ENCODE data around the gene TMEM123.

TMEM123 gene, protein sequence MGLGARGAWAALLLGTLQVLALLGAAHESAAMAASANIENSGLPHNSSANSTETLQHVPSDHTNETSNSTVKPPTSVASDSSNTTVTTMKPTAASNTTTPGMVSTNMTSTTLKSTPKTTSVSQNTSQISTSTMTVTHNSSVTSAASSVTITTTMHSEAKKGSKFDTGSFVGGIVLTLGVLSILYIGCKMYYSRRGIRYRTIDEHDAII

DNA sequence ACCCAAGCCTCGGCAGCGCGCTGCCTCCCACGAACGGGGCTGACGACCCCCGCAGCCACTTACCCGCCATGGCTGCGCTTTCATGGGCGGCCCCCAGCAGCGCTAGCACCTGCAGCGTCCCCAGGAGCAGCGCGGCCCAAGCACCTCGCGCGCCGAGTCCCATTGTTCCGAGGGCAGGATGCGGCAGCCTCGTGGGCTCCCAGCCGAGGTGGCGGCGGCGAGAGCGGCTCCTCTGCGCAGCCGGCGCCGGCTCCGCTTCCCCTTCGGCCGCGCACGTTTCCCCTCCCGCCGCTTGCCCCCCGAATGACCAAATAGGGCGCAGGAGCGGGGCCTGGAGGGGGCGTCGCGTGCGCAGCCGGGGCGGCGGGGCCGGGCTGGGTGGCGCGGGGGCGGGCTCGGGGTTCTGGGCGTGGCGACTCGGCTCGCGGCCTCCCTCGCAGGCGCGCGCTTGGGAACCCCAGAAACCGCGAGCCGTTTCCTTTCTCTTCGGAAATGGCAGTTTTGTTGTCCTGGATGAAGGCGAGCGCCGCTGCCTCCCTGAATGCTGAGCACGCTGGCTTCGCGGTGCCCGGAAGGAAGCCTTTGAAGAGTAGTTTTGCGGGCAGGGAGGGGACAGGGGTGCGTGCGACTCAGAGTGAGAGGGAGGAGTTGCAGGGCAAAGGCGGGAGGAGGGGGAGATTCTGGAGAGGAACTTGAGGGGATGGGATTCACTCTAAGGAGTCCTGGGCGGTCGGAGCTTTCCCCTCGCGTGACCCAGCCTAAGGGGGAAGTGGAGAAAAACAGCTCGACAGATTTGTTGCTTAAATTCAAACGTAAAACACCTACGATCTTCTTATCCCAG, at the start of gene TMEM123:
TMEM123 (minus strand) TSS at position 305 of the 841 bp plus-strand sequence; CDS start at position 163, 142 bp downstream.
- peak; percentile 94 for DNase-seq

- no peak for DNase-seq
Measured at GRCh38 chr11:102500829-102501228, 48.3 kb upstream of the TMEM123 start.

- DNase-seq: no peak
Measured at GRCh38 chr11:102499931-102500330, 47.4 kb upstream of the TMEM123 start.

- no peak for DNase-seq
Measured at GRCh38 chr11:102499151-102499550, 46.6 kb upstream of the TMEM123 start.

DNA sequence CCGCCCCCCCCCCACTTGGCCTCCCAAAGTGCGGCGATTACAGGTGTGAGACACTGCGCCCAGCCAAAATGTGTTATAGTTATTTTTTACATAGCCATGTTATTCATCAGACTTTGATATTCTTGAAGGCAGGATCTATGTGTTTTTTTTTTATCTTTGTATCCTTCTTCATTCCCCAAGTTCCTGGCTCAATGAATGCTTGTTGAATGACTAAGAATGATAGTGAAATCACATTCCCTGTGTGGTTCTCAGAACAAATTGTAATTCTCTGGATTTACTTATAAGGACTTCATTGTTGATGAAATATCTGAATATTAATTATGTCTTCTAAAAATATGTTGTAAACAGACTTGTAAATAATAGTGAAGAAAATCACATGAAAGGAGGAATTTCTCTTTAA, 44.5 kb upstream of the TMEM123 start:
- DNase-seq: no peak

DNA sequence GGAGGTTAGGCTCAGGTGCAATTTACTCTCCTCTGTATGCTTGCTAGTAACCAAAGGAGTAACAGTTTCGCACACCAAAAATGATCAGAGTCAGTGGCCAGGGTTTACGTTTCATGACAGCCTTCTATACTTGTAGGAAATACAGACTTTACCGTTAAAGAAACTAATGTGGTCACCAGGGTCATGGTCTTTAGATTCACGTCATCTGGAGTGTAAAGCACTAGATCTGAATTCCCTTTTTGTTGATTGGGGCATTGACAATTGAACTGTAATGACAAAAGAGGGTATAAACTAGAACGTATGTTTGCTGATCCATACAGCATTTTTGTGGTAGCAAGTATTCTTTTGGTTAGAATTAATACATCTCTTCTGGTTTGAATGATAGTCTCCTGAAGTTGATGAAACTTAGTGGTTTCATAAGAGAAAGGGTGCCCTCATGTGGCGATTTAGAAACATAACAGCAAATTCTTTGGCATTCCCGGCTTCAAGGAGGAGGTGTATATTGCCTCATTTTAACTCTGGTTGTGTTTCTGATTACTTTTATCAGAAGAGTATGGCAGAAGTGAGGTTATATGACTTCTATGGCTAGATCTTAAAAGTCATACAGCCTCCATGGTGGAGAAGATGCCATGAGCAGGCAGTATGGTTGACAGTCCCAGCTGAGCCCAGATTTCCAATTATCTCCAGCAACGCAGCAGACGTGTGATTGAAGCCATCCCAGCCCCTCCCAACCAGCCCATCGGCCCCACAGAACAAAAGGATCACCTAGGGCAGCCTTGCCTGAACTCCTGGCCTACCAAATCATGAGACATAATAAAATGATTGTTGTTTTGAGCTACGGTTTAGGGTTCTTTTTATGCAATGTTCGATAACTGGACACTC, 42.8 kb upstream of the TMEM123 start:
- no peak for DNase-seq

GRCh38 chr11:102494216-102494615, 41.7 kb upstream of the TMEM123 start:
- no peak for DNase-seq

DNA sequence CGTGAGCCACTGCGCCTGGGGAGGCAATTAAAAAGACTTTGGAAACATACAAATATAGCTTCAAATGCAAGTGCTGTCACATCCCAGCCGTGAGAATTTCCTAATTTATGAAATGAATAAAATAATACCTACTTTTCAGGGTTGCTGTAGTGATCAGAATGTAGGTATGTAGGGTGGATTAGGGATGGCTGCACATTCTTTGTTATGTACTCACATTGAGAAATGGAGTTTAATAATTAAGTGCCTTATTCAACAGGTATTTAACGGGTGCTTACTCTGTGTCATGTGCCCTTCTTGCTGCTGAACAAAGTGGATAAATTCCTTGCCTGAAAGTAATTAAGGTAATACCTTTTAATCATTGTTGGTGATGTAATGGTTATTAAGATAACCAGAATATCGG, 41.0 kb upstream of the TMEM123 start:
- no peak for DNase-seq

- DNase-seq: no peak
Measured at GRCh38 chr11:102491969-102492368, 39.4 kb upstream of the TMEM123 start.

DNA sequence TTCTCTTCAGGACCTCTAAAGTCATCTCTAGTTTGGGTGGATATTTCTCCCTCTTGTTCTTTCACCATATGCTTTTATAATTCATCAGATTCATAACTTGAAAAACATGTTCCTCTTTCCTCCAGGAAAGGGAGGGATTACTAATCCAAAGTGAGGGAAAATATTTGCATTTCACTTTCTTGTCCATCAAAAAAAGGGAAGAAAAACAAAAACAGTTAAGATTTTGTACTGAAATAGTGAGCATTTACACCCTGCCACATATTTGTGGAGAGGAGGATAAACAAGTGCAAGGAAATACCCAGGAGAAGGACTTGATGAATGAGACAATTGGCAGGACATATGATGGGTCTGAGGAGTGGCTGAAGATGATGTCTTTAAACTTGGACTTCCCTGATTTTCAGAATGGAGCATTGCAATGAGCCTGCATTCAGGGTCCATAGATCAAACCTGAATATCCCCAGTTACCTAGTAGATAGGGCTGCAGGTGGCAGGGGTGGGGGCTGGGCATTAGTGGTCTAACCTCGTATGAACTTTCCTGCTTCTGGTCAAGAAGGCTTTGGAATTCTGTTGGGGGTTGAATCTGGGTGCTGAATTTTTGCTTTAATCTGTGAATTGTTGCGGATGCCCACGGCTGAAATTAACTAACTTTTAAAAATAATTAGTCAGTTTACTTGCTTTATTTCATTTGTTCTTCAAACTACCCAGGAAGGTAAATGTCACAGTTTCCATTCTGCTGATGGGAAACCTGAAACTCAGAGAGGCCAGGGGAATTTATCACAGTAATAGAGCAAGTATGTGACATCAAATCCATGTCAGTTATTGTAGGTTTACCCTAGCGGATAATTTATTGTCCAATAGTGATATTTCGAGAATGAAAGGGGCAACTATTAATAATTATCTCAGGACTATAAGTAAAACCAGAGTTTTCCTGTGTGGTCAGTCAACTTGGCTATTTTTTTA, 36.9 kb upstream of the TMEM123 start:
- no peak for DNase-seq

DNA sequence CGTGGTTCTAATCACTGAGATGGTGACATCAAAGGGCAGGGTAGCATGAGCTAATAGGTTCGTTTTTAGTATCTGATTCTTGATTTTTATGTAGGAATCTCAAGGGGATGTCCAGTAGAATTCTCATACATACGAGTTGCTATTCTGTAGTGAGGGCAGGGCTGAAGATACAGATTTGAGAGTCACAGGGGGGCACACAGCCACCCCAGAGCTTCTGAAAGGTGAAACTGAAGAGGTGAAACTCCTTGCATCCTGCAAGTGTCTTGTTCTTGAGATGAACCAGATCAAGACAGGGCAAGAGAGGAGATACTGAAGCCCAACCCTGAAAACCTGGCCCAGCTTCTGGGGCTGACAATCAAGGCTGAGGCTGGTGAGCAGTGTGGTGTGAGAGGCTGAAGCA, 35.6 kb upstream of the TMEM123 start:
- no peak for DNase-seq

DNA sequence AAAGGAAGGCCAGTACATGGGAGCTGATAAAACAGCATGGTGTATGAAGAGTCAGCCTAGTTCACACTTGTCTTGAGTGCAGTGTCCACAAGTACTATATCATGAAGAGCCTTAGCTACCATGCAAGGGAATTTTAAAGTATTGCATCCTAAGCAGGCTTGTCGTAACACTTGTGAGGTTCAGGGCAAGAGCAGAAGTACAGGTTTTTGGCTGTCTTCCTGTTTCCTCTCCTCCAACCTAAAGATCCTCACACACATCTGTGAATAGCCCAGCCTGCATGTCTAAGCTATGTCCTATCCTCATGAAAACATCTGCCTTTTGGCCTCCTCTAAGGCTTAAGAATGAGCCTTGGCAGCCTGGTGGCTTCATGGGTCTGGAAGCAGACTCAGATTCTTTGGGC, 34.6 kb upstream of the TMEM123 start:
- no peak for DNase-seq

DNA sequence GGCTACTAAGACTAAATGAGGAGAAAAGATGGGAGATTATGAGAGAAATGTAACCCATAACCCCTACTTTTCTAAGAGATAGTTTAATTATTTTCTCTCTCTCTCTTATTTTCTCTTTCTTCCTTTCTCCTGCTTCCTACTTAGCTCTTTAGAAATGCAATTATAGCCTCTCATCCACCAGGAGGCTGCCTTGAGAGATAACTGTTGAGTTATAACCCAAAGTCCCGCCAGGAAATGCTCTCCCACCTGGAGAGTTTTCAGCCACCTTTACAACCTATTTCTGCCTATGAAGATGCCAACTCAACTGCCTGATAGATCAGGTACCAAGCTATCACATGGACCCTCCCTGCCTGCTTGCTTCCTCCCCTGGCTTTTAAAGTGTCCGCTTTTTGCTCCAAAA, 34.0 kb upstream of the TMEM123 start:
- DNase-seq: no peak

- DNase-seq: no peak
Measured at GRCh38 chr11:102485095-102485722, 32.6 kb upstream of the TMEM123 start.

DNA sequence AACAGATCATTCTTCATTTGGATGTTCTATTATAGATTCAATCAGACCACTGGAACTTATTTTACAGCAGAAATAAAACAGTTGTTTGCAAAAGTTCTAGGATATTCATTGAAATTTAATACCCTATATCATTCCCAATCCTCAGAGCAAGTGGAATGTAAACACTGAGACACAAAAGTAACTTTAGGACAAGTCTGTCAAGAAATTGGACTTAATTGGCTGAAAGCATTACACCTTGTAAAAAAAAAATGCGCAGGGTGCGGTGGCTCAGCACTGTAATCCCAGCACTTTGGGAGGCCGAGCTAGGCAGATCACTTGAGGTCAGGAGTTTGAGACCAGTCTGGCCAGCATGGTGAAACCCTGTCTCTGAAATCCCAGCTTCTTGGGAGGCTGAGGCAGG, 29.9 kb upstream of the TMEM123 start:
- DNase-seq: no peak

- DNase-seq: no peak
Measured at GRCh38 chr11:102479733-102480132, 27.2 kb upstream of the TMEM123 start.

- DNase-seq: no peak
Measured at GRCh38 chr11:102478673-102479299, 26.2 kb upstream of the TMEM123 start.

- no peak for DNase-seq
Measured at GRCh38 chr11:102476812-102477211, 24.2 kb upstream of the TMEM123 start.

DNA sequence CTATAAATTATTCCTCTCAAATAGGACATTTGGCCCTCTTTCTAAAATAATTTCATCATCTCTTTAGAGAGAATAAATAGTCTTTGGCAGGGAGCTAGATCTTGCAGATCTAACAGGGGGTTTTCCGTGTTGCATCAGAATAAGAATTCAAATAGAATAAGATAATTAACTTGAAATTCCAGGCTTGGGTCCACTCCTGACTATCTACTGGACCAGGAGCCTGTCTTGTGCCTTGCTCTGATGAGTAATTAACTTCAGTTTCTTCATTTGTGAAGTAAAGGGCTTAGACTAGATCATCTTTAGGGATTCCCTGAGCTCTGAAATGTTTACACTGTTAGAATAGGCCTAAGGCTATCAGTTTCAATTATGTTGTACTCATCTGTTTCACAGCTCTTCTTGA, 23.5 kb upstream of the TMEM123 start:
- no peak for DNase-seq

DNA sequence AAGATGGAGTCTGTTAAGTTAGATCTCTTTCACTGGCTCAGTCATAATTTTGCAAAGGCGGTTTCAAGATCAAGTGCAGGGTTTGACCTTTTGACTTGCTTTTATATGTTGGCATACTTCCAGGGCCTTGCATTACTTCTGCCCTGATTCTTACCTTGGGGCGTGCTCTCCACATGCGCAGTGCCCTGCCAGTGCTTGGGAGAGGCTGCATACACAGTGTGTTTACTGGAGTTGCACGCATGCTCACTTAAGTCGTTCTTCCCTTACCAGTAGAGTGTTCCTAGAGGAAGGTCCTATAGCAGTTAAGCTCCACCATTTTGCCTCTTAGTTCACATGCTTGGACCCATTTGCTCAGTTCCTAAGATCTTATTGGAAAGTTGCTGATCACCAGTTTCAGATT, 21.0 kb upstream of the TMEM123 start:
- DNase-seq: no peak

DNA sequence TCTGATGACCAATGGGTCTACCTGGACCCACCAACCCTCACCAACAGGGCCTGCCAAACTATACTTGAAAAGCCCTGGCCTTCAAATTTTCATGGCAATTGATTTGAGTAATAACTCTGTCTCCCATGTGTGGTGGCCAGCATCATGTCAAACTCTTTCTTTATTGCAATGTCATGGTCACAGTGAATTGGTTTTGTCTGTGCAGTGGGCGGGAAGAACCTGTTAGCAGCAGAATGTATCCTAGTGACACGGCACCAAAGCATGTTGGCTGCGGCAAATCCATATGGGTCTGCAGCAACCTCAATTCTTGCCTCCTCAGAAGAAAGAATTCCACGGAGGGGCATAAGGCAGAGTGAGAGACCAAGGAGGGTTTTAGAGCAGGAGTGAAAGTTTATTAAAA, 19.6 kb upstream of the TMEM123 start:
- no peak for DNase-seq

Data from activated CD8-positive, alpha-beta memory T cell treated with anti-CD3 and anti-CD28 coated beads, Interleukin-2, amount 50 U/mL, for 48 hours (primary cell).